Colonic mucosa (tissue), 4 donors: Measurements from ENCODE around the gene UBTD1. TPM values are rescaled to one million over a fixed set of nuclear protein-coding genes. Genes with fewer than 3 reads are reported as not detected.

ENCODE experiments used
- DNase-seq: peaks from one replicate; pipeline ENCODE4 v3.0.0-alpha.2; 2020
- H3K27ac ChIP-seq: fragments of 200-600 bp; one replicate; pipeline ENCODE4 v1.8.0; 2021
- H3K27me3 ChIP-seq: fragments of 200-600 bp; one replicate; pipeline ENCODE4 v1.8.0; 2021
- H3K36me3 ChIP-seq: fragments of 200-600 bp; one replicate; pipeline ENCODE4 v1.8.0; 2021
- H3K4me1 ChIP-seq: fragments of 200-600 bp; one replicate; pipeline ENCODE4 v1.8.0; 2021; ENCODE audit warnings: mild to moderate bottlenecking
- H3K4me3 ChIP-seq: fragments of 200-600 bp; one replicate; pipeline ENCODE4 v1.8.0; 2021
- H3K9ac ChIP-seq, 2 donors: one replicate each; pipeline ENCODE4 v1.7.0; 2013; ENCODE audit warnings: control low read depth in 2 of 2, low read depth in 2 of 2, low read length in 2 of 2
- H3K9me3 ChIP-seq: fragments of 200-600 bp; one replicate; pipeline ENCODE4 v1.8.0; 2021
- CTCF ChIP-seq: fragments of 200-600 bp; IDR thresholded peaks from one replicate; pipeline ENCODE4 v1.8.0; 2022; ENCODE audit warnings: antibody characterized with exemption, mild to moderate bottlenecking
- intact Hi-C: fragments of 100-400 bp; cut with DNase I; formaldehyde crosslinking; loops from one replicate; pipeline ENCODE4 v1.14.1; 2022
- total RNA-seq, 2 donors: library from RNA; stranded (reverse); fragmentation: NEBNext Ultra II Directional in 1 of 2; extraction: Animal tissue kit (Norgen Biotek cat#: 25700) in 1 of 2; gene quantifications; one replicate each; pipeline ENCODE4 v1.2.1, GENCODE V29; 2021
- donor health status: healthy.
- donor health status: DM: no; HTN: no; CAD: no.
- donor health status: DM: no; HTN: no; CAD: no.

Gene UBTD1
- total RNA-seq, 2 donors from 2014 or later: 1.8 to 3.2 TPM

- H3K36me3 ChIP-seq: no peaks in the 10 kb centered on the region
- no peak overlapping the region for H3K9ac ChIP-seq
- intact Hi-C loops: no loop called here
- TF ChIP-seq CTCF: no peak
- no peak overlapping the region for H3K27ac ChIP-seq
- H3K27me3 ChIP-seq: no peaks in the 10 kb centered on the region
- no peak overlapping the region for H3K4me3 ChIP-seq
- no peaks in the 10 kb centered on the region for H3K9me3 ChIP-seq
- DNase-seq: no peak
- H3K4me1 ChIP-seq: no peaks in the 10 kb centered on the region
Observed at GRCh38 chr10:97515271-97515978, 16.7 kb downstream of the UBTD1 start.

- no peak overlapping the region for H3K4me3 ChIP-seq
- no peak for DNase-seq
- H3K9ac ChIP-seq: no peak overlapping the region
- H3K27me3 ChIP-seq: no peaks in the 10 kb centered on the region
- no peaks in the 10 kb centered on the region for H3K36me3 ChIP-seq
- H3K27ac ChIP-seq: no peak overlapping the region
- intact Hi-C loops: no loop called here
- no peak for TF ChIP-seq CTCF
- H3K9me3 ChIP-seq: no peaks in the 10 kb centered on the region
- H3K4me1 ChIP-seq: no peaks in the 10 kb centered on the region
Observed at GRCh38 chr10:97517096-97517750, 18.5 kb downstream of the UBTD1 start.

- intact Hi-C loops: no loop called here
- no peak for DNase-seq
- H3K9me3 ChIP-seq: no peaks in the 10 kb centered on the region
- no peak overlapping the region for H3K4me3 ChIP-seq
- H3K27me3 ChIP-seq: no peaks in the 10 kb centered on the region
- H3K4me1 ChIP-seq: no peaks in the 10 kb centered on the region
- H3K27ac ChIP-seq: no peak overlapping the region
- TF ChIP-seq CTCF: no peak
- no peak overlapping the region for H3K9ac ChIP-seq
- H3K36me3 ChIP-seq: no peaks in the 10 kb centered on the region
Observed at GRCh38 chr10:97517778-97518300, 19.1 kb downstream of the UBTD1 start.

GRCh38 chr10:97518301-97519043 is 19.7 kb downstream of the UBTD1 start:
- intact Hi-C loops: no loop called here
- Histone ChIP-seq H3K27me3 (no peaks in the 10 kb centered on the region), H3K27ac (no peak overlapping the region), H3K4me3 (no peak overlapping the region), H3K4me1 (no peaks in the 10 kb centered on the region), H3K36me3 (no peaks in the 10 kb centered on the region), H3K9me3 (no peaks in the 10 kb centered on the region), H3K9ac (no peak overlapping the region)
- DNase-seq: no peak
- TF ChIP-seq CTCF: no peak

GRCh38 chr10:97519342-97519741 is 20.6 kb downstream of the UBTD1 start:
- no peaks in the 10 kb centered on the region for H3K9me3 ChIP-seq
- intact Hi-C loops: no loop called here
- no peak overlapping the region for H3K9ac ChIP-seq
- no peaks in the 10 kb centered on the region for H3K27me3 ChIP-seq
- H3K27ac ChIP-seq: no peak overlapping the region
- H3K4me3 ChIP-seq: no peak overlapping the region
- no peak for TF ChIP-seq CTCF
- H3K4me1 ChIP-seq: no peaks in the 10 kb centered on the region
- no peak for DNase-seq
- H3K36me3 ChIP-seq: no peaks in the 10 kb centered on the region
